GM06990 (cell line): ENCODE measurements around the gene MLPH.

Source experiments
- DNase-seq: peaks from one replicate; pipeline ENCODE4 v3.0.0-alpha.2; 2011; ENCODE audit not compliant: insufficient read length; ENCODE audit errors: extremely low read depth
- H3K27me3 ChIP-seq: replicated peaks from 2 replicates; pipeline ENCODE4 v1.6.0; 2011; ENCODE audit warnings: low read length; ENCODE audit not compliant: control insufficient read depth, insufficient read depth
- H3K36me3 ChIP-seq: 2 replicates; pipeline ENCODE4 v1.5.1; 2011; ENCODE audit warnings: low read length; ENCODE audit not compliant: control insufficient read depth, insufficient read depth
- H3K4me3 ChIP-seq: replicated peaks from 2 replicates; pipeline ENCODE4 v1.5.1; 2011; ENCODE audit warnings: low read depth, mild to moderate bottlenecking, control low read depth, low read length
- TF ChIP-seq, protein P1 (sequence below): IDR thresholded peaks from 2 replicates; pipeline ENCODE4 v1.5.1; 2011; ENCODE audit warnings: low read length, control low read depth, mild to moderate bottlenecking, inconsistent platforms; ENCODE audit not compliant: insufficient read depth, poor library complexity, severe bottlenecking

MLPH gene

DNA sequence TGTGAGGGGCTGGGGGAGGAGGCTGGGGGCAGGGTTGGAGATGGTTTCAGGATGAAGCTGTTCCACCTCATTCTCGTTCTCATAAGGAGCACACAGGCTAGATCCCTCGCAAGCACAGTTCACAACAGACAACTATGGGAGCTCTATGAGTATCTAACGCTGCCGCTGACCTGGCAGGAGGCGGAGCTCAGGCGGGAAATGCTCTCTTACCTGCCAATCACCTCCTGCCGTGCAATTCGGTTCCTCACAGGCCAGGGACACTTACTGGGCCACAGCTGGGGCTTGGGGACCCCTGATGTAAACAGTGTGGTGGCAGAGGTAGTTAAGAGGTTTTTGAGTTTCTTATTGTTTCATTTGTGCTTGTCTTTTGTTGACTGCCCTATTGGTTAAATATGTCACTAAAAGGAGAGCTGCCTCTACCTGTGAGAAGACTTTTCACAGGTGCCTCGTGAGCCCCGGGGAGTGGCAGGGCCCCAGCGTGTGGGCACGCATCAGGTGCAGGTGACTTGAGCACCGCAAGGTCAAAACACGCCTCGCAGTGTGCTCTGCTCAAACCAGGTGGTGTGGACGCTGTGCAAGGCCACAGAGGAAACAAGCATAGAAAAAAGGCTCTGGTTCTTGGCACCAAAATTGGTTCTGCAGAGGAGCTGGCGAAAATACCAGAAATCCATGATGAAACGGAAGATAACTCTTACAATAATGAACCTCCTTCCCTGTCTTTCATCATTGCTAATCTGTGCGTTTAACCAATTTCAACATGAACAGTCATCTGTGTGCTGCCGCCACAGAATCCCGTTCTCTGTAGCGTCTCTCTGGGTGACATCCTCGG, 10.2 kb downstream of the MLPH start:
- H3K27me3 ChIP-seq, result no peaks in the 10 kb centered on the region; the same call in 1 of the 2 replicates
- TF ChIP-seq, protein P1, sequence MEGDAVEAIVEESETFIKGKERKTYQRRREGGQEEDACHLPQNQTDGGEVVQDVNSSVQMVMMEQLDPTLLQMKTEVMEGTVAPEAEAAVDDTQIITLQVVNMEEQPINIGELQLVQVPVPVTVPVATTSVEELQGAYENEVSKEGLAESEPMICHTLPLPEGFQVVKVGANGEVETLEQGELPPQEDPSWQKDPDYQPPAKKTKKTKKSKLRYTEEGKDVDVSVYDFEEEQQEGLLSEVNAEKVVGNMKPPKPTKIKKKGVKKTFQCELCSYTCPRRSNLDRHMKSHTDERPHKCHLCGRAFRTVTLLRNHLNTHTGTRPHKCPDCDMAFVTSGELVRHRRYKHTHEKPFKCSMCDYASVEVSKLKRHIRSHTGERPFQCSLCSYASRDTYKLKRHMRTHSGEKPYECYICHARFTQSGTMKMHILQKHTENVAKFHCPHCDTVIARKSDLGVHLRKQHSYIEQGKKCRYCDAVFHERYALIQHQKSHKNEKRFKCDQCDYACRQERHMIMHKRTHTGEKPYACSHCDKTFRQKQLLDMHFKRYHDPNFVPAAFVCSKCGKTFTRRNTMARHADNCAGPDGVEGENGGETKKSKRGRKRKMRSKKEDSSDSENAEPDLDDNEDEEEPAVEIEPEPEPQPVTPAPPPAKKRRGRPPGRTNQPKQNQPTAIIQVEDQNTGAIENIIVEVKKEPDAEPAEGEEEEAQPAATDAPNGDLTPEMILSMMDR, result no peak
- H3K36me3 ChIP-seq, result no peaks in the 10 kb centered on the region
- H3K4me3 ChIP-seq, result no peak overlapping the region
- no peak for DNase-seq

DNA sequence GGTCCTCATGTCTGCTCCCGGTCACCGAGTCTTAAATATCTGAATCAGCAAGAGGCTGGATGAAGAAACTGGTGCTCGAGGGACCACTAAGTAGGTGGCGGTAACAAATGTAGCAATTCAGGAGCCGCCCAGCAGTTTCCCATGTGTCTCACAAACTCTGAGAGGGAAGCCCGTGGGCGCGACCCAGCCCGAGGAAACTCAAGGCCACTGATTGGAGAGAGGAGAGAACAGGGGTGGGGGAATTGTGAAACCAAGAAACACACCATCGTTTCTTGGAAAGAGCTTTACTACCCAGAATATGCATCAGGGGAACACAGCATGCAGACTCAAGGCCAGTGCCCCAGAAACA, 10.8 kb downstream of the MLPH start:
- TF ChIP-seq, protein P1, result no peak
- H3K36me3 ChIP-seq, result no peaks in the 10 kb centered on the region
- H3K4me3 ChIP-seq, result no peak overlapping the region
- H3K27me3 ChIP-seq, result no peaks in the 10 kb centered on the region
- no peak for DNase-seq

DNA sequence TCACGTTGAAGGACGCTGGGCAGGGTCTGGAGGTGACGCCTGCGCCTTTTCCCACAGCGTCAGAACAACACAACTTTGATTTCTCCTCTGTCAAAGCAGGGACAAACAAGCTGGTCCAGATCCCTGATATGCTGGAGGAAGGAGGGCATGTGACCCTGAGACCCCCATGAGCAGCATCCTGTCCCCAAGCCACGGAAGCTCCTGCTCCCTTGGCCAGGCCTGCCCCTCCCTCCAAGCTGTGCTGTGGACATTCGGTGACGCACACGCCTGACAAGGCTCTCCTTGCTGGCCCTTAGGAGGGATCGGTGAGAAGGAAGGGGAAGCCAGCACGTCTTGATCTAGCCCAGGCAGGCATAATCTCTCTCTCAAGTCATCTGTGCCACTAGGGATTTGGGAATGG, 11.3 kb downstream of the MLPH start:
- no peak for DNase-seq
- Histone ChIP-seq H3K4me3 (no peak overlapping the region), H3K36me3 (no peaks in the 10 kb centered on the region), H3K27me3 (no peaks in the 10 kb centered on the region)
- TF ChIP-seq, protein P1, result no peak

DNA sequence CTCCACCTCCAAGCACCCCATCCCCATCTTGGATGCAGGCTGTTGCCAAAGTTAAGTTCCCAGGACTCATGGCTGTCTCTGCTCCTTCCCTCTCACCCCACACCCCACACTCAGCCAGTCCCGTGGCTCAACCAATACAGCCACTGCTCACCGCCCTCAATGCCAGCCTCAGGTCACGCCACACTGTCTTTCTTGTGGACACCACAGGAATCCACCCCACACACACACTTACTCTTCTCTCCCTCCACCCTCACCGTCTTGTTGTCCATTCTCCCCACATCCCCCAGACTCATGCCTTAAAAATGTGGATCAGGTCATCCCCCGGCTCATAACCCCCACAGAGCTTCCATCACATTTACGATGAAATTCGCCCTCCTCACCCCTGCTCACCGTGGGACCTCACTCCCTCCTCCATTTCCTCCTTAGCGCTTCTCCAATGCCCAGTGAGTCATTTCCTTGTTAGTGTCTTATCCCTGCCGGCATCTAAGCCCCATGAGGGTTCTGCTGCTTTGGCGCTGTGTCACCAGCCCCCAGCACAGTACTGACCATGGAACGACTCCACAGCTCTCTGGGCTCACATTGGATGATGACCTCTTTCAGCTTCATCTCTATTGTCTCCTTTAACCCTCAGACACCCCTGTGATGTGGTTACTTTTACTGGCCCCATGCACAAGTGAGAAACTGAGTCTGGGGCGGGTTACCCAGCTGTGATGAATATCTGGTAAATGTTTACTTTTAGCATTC, 13.8 kb downstream of the MLPH start:
- TF ChIP-seq, protein P1, result no peak
- Histone ChIP-seq H3K4me3 (no peak overlapping the region), H3K36me3 (no peaks in the 10 kb centered on the region), H3K27me3 (no peaks in the 10 kb centered on the region; the same call in 1 of the 2 replicates)
- no peak for DNase-seq

DNA sequence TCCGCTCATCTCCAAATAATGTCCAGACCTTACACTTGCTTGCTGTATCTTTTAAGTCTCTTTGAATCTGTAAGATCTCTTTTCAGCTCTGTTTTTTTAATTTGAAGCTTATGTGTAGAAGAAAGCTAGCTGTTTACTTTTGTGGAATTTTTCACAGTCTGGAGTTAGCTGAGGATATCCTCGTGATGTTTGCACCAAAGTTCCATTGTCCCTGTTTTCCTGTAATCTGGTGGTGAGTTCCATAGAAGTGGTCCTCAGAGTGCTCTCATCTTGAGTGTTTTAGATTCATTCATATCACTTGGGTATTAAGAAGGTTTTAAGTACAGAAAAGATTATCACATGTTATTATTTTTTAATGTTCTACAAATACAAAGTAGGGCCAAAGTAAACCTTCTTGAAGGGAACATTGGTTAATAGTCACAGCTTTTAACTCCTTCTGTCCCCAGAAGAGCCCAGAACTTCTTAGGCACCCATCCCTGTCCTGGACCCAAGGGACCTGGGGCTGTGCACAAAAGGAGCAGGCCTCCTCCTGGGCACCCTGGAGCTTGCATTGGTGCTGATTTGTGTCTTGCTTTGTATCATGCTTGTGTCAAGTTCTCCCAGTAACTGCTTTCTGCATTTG, 15.0 kb downstream of the MLPH start:
- Histone ChIP-seq H3K36me3 (no peaks in the 10 kb centered on the region), H3K4me3 (no peak overlapping the region), H3K27me3 (no peaks in the 10 kb centered on the region; the same call in 1 of the 2 replicates)
- TF ChIP-seq, protein P1, result no peak
- no peak for DNase-seq
